HG02798 (cell line): ENCODE results near the gene ARFGAP2.

Experiments used
- ATAC-seq: cut with Tn5 transposase; IDR thresholded peaks from one replicate; pipeline ENCODE4 v1.9.1; 2021; ENCODE audit warnings: mild to moderate bottlenecking; ENCODE audit not compliant: unreplicated experiment, poor library complexity

Gene ARFGAP2

DNA sequence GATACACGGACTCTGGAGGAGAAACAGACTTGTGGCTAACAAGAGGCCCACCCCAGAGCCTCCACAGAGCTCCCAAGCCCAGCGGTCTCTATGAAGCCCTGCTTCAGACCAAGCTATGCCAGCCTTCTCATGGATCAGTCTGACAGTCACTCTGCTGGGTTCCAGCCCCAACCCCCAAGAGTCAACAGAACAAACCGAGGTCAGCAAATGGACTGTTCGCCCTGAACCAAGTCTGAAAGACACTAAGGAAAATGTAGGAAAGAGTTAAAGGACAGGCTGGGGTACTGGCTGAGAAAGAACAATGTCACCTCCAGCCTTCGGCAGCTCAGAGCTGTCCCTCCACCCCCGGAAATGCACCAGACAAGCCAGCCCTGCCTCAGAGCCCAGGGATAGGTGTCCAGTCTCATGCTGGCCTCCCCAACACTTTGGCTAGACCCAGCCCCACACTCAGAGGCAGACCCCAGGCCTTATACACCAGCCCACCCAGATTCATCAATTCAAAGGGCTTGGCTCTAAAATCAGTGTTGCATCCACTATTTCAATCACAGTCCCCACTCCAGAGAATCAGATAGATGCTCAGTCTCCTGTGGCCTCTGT is 3.8 kb downstream of the ARFGAP2 start:
- ATAC-seq, result no peak

DNA sequence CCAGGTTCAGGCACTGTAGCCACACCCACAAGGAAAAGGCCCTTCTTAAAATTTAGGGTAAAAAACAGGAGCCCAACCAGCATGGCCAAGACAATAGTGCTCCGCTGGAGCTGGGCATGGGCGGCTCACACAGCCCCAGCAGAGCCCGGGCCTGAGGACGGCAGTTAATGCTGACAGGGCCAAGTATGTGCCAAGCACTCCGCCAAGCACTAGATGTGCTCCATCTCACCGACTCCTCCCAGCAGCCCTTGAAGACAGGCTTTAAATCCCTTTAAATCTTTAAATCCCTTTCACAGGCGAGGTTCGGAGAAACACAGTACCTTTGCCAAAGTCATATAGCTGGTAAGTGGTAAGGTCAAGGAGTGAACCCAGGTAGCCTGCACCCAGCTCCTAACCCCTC is 4.8 kb downstream of the ARFGAP2 start:
- ATAC-seq, result no peak

DNA sequence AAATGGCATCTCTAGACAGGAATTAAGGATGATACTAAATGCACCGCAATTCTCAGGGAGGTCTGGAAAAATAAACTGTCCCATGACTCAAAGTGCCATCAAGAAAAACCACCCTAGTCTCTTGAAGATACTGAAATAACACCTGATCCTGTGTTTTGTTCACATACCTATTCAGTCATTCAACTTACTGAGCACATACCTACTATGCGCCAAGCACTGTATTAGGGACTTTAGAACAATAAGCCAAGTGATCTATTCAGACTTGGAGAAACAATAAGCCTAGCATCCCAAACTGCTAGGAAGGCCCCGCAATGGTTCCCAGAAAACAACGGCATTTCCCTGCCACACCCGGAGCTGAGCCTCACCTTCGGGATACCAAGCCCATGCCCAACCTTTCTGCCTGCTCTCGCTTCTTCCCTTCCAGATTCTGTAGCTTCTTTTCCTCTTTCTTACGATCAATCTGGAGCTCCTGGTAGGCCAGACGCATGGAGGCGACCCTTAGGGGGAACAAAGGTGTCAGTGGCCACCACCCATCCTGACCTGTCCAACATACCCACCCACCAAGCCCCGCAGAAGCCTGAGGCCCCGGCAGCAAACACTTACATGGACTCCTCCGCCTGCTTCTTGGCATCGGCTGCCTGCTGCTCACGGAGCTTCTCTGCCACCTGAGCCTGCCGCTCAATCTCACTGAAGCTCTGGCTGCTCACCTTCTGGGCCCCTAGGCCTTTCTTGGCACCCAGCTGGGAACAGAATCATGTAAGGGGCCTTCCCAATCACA is 5.4 kb downstream of the ARFGAP2 start:
- no peak for ATAC-seq

DNA sequence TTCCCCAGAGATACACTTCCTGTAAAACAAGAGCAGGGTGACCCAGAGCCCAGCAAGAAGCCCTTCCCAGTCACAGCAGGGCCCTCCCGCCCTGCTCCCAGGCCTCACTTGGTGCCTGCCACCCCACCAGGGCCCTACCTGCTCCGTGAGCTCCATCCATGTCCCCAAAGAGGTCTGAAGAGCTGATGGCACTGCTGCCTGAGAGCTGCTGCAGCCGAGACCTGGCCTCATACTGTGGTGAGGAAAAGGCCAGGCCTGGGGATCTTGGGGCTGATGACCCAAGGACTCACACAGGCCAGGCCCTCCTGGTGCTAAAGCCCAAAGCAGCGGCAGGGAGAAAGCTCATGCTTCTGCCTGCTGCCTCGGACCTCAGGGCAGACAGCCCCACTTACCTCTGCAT is 10.3 kb downstream of the ARFGAP2 start:
- ATAC-seq, result no peak

DNA sequence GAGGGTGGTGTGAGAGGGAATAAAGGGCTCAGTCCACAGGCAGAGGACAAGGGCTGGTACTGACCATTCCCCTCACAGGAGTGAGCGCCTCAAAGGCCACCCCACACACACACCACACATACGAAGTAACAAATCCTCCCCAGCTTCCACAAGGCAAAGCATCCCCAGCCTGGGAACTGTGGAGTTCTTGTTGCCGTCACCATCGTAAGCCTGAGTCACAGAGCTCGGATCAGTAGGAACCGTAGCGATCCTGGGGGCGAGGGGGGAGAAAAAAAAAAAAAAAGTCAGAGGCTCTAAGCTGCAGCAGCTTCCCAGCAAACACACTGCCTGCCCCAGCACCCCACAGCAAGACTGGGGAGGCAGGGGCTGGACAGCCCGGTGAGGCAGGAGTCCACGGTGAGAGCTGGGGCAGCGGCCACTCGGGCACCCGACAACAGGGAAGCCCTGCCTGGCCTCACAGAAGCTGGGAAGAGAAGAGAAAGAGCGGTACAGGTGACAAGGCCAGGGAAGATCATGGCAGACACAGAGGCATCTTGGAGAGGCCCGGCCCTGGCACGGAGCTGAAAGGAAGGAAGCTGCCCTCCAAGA is 11.3 kb downstream of the ARFGAP2 start:
- ATAC-seq, result no peak

DNA sequence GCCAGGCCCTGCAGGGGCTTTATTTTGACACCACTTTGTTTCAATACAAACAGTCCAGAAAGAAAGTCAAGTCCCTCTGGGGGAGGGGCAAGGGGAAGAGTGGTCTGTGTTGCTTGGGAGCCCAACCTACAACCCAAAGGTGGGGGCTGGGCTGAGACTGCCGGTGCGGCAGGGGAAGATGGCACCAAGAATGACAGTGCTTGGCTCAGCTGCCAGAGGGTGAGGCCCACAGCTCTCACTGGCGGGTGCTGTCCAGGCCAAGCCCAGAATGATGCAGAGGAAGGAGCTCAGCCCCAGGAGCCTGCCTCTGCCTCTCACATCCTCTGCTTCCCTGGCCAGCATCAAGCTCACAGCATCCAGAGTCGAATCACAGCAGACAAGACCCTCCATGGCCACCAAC is 12.4 kb downstream of the ARFGAP2 start:
- no peak for ATAC-seq

DNA sequence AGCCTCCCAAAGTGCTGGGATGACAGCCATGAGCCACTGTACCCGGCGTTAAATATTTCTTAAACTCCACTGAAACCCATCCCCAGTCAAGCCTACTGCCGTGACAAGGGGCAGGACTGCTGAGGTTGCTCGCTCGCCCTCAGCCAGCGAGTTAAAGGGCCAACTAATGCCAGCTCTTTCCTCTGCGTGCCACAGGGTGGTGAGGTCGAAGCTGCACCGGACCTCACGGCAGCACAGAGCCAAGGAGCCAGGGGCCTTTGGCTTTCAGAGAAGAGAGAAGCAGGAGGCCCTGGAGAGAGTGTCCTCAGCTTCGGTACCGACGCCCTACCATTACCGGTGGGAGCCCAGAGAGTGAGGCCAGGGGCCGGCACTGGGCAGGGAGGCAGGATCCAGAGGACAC is 12.8 kb downstream of the ARFGAP2 start:
- no peak for ATAC-seq

DNA sequence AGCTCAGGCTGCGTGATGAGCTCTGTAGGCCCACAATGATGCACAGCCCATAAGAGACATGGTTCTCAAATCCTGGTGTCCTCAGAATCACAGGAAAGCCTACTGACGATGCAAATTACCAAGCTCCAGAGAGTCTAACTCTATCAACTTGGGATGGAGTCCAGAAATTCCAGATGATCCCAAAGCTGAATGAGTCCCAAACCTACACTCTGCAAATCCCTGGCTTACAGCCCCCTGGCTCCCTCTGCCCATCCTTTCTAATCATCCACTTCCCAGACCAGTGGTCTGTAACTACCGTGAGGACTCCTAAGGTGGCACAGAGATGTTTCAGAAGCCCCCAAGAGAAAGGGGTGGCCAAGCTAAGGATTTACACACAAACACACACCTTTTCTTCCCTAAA is 13.5 kb downstream of the ARFGAP2 start:
- ATAC-seq, result no peak

DNA sequence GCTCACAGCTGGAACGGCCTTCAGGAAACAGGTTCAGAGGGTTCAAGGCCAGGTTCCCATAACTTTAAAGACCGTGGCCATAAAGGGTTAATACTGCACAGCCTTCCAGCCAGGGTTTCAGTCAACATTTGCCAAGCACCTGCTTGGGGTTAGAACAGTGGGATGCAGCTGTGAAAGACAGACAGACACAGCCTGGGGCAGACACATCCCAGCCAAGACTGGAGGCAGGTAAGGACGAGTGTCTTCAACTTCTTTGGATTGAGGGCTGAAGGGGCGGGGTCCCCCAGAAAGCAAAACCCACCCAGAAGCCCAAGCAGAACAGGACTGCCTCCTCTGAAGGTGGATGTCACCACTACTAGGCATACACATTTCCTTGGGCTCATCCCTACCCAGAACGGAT is 14.3 kb downstream of the ARFGAP2 start:
- ATAC-seq, result no peak

DNA sequence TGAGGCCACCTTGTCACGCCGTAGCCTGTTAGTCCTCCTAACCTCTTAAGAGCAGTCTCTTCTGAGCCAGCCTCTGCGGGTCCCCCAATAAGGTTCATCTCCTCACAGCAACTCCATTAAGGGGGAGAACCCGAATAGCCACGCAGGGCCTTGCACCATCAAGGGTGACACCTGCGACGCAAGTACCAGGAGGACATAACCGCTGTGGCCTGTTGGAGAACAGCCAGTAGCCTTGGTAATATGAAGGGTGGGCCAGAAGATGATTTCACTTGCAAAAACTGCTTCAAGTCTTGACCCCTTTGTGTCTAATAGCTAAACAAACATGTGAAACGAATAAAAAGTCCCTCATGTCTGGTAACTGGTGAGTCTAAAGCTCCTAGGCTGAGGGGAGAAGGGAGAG is 14.8 kb downstream of the ARFGAP2 start:
- no peak for ATAC-seq

DNA sequence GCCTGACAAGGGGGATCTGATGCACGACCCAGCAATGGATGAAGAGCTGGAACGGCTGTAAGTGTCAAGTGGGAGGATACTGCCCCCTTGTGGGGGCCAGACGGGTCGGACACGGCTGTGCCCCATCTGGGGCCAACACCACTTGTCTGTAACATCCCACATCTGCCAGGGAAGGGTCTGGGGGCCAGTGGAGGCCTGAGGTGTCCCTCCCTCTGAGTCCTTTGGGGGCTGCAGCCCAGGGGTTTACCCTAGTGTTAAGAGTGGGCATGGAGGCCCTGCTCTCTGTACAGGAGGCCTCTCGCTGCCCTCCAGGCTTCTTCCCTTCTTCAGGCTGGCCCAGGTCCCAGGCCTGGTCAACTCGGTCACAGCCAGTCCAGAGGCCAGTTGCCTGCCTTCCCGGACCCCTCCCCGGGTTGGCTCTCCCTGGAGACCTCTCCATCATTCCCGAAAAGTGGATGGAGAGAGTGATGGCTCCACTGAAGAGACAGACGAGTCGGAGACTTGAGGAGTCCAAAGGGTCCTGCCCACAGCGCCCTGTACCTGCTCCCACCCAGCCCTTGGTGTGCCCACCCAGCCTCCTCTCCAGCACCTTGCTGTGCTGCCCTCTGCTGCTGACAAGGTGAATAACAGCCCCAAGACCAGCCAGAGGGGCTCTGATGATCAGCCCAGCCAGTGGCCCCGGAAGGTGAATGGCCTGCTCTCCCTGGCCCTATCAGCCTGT is 15.4 kb downstream of the ARFGAP2 start:
- ATAC-seq, result peak; percentile 49

DNA sequence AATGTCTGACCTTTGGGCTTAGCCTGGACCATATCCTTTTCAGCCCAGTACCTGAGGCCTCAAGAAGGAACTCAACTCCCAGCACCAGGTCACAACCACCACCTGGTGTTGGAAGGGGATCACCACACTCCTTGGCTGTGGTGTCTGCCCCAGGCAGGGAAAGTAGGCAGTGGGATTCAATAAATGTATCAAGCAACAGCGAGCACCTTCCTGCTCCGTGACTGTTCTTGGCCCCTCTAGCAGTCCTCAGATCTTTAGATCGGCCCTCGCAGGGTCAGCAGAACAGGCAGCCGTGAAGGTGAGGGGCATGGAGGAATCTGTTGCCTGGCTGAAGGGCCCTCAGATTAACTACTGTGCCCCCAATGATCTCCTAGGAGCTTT is 15.9 kb downstream of the ARFGAP2 start:
- ATAC-seq, result no peak

DNA sequence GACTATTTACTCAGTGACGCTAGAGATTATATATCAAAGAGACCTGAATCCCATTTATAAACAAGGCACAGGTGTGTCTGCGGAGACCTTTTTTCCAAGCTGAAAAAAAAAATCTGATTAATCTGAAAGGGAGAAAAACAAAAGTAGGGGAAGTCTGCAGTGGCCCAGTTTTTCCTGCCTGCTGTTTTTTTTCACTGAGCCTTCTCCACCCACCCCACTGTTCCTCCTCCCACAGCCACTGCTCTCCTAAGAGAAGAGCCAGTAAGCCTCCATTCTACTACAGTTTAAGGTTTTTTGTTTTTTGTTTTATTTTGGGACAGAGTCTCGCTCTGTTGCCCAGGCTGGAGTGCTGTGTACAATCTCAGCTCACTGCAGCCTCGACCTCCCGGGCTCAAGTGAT is 18.4 kb downstream of the ARFGAP2 start:
- ATAC-seq, result no peak

DNA sequence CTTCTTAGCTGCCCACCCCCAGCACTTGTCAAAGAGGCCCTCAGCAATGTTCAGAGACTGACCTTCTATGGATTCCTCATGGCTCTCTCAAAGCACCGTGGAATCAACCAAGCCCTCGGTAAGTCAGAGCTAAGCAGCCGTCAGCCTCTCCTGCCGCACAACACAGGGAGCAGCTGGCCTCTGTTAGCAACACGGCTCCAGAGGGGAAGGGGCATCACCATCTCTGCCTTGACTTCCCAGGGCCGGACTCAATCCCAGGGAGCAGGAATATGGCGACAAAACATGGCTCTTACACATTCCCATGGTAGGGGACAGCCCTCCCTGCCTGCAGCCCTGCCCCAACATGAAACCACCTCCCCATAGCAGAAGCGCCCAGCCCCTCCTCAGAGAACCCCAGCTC is 18.9 kb downstream of the ARFGAP2 start:
- no peak for ATAC-seq

DNA sequence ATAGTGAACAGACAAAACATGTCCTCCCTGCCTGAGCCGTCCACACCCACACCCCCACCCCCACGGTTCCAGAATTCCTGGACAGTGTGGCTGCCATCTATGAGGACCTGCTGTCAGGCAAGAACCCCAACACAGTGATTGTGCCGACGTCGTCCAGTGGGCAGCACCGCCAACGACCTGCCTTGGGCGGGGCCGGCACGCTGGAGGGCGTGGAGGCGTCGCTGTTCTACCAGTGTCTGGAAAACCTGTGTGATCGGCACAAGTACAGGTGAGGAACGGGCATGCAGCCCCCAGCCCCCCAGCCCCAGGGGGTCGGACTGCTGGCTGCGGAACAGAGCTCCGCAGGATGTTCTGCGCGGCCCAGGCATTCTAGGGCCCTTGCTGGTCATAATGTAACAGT is 19.7 kb downstream of the ARFGAP2 start:
- no peak for ATAC-seq

DNA sequence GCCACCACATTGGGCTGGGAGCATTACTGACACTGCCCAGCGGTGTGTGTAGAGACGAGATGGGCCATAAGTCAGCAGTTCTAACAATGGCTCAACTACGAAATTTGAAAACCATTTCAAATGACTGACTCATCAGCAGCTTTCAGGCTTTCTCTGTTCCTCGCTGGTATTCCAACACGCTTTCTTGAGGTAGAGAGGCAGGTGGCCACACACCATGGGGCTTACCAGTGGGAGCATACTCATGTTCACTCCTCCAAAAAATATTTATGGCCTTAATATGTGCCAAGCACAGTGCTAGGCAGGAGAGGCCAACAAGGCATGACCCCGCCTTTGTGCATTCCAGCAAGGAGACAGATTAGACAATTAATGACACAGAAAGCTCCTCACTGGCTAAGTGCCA is 20.3 kb downstream of the ARFGAP2 start:
- ATAC-seq, result no peak

DNA sequence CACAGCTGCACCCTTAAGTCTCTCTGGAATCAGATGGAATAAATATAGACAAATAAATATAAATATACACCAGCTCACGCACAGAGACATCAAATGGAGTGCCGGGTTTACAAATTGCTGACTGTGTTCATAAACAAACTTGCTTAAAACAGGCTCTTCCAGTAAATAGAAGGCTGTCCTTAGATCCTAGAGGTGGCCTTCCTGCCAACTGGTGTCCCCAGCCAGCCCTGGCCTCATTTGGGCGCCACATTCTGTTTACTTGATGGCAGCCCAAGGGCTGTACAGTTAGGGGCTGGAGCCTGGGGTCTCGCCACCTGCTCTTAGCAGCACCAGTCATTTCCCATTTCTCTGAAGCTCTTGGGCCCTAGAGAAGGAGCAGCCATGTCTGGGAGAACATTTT is 20.8 kb downstream of the ARFGAP2 start:
- no peak for ATAC-seq

DNA sequence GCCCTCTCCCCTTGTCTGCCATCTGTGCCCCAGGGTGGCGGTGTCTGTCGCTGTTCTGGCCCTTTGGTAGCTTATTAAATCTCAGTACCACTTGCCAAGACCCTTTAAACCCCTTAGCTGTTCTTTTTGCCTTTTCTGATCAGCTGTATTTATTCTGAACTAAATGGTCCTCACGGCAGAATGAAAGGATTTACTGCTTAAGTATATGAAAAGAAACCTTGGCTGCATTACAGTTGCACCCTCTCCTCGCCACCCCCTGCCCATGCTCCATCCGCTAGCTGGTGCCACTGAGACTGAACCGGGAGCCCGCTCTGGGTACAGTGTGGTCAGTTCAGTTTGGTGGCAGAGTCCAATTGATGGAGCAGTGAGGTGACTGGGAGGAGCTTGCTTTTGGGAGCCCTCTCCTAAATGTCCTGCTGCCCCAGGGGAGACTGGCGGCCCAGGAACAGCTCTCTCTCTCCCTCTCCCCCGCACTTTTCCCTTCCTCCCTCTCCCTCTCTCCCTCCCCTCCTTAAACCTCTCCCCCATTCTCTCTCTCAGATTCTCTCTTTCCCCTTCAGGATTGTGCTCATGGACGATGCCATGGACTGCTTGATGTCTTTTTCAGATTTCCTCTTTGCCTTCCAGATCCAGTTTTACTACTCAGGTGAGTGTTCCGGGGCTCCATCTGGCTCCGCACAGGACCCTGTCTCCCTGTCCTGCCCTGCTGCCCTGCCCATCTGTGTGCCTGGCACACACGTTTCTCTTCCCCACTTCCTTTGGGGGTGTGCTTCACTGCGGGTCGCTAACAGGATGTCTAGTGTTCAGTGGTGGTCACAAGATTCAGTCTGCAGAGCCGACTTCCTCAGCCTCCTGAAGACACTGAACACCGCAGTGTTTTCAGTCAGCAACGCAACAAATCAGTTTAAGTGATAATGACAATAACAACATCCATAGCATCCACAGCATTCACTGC is 21.8 kb downstream of the ARFGAP2 start:
- ATAC-seq, result no peak

DNA sequence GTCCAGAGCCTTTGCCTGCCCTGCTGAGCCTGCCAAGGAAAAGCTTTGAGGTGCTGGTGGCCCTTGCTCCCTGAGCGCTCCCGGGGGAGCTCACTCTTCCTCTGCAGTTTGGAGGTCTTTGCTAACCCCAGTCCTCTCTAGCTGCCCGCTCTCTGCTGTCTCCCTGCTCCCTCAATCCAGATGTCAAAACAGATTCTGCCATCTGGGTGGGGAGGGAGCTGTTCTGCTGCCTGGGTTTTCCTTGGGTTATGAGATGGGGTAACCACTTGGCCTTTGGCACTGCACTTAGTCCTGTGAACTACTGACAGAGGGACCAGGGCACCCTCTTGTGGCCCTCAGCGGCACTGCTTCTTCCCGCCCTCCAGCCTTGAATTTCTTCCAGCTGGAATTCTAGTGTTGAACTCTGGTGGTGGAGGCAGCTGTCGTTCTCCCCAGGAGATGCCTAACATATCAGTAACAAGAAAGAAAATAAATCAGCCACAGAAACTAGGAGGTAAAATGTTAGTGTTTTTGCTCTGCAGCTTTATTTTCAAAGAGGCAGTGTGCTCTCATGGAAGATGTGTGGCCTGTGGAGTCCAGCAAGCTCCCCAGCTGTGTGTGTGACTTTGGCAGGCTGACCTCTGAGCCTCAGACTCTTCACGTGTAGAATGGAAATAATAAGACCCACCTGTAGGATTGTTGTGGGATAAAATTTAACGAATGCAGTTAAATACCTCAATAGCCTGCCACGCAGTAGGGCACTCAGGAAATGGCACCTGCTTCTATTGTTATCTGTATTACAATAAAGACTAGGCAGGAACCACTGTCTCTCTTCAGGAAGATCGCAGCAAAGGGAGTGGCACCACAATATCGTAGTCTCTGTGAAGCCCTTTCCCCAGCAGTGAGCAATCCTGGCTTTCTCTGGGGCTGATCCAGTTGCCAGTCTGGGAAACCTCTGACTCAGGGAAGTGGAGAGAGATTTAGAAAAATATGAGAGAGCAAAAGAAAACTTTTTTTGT is 23.4 kb downstream of the ARFGAP2 start:
- no peak for ATAC-seq
